Activated gamma-delta T cell treated with Interleukin-2 at 50 U/mL for 16 hours (primary cell): ENCODE results near the gene FCN3.
"Not testable (repeated sequence)": the region's sequence is repeated elsewhere in the genome, so short reads cannot be mapped to it uniquely, and the experiment has no call there.

ENCODE experiments used
- DNase-seq: peaks from one replicate; pipeline ENCODE4 v3.0.0-alpha.2; 2020

FCN3 gene

GRCh38 chr1:27399251-27400025 is 24.8 kb upstream of the FCN3 start:
- DNase-seq: no peak

GRCh38 chr1:27398405-27399149 is 24.0 kb upstream of the FCN3 start:
- no peak for DNase-seq

- DNase-seq: no peak
These were observed 23.1 kb upstream of the FCN3 start for GRCh38 chr1:27397749-27398148.

DNA sequence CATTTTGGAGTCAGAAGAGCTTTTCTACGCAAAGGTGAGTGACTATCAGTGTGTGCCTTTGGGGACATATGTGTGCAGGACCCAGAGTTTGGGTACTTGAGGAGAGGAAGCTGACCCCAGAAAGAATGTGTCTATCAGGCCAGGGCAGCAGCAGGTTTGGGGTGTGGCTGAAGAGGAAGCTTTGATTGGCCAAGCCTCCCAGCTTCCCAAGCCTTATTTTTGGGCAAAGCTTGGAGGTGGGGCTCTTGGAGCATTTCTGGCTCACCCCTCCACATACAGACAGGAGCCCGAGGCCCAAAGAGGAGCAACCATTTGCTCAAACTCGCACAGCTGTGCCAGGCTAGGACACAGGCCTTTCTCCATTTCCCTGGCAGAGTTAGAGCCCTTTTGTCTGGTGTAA is 22.5 kb upstream of the FCN3 start:
- DNase-seq: no peak

- peak; percentile 75 for DNase-seq
These were observed 21.0 kb upstream of the FCN3 start for GRCh38 chr1:27395441-27396195.

DNA sequence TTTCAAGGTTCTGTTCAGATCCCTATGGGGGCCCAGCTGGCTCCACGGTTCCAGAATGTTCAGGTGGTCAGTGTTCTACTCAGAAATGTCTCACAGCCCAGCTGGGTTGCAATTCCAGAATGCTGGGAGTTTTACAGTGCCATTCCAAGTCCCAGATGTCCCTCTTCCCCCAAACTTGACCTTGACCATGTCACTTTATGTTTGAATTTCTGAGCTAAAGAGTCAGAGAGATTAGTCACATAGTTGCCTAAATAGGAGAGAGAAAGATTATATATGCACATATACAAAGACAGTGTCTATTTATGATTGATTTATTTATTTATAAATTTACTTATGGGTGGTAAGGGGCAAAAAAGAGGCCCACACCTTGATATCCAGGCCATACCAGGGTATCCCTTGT is 20.3 kb upstream of the FCN3 start:
- no peak for DNase-seq

DNA sequence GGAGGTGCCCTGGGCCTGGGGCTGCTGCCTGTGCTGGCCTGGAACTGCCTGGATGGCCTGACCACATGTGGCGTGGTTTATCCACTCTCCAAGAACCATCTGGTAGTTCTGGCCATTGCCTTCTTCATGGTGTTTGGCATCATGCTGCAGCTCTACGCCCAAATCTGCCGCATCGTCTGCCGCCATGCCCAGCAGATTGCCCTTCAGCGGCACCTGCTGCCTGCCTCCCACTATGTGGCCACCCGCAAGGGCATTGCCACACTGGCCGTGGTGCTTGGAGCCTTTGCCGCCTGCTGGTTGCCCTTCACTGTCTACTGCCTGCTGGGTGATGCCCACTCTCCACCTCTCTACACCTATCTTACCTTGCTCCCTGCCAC is 19.6 kb upstream of the FCN3 start:
- DNase-seq: no peak

DNA sequence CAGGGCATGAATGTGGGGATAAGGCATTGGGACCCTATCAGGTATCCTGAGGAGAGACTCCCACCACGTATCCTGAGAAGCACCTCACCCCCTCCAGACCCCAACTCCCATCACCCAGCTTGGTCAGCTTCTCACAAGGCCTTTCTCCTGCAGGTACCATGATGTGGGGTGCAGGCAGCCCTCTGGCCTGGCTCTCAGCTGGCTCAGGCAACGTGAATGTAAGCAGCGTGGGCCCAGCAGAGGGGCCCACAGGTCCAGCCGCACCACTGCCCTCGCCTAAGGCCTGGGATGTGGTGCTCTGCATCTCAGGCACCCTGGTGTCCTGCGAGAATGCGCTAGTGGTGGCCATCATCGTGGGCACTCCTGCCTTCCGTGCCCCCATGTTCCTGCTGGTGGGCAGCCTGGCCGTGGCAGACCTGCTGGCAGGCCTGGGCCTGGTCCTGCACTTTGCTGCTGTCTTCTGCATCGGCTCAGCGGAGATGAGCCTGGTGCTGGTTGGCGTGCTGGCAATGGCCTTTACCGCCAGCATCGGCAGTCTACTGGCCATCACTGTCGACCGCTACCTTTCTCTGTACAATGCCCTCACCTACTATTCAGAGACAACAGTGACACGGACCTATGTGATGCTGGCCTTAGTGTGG is 19.1 kb upstream of the FCN3 start:
- no peak for DNase-seq

- no peak for DNase-seq
These were observed 18.4 kb upstream of the FCN3 start for GRCh38 chr1:27392778-27393635.

DNA sequence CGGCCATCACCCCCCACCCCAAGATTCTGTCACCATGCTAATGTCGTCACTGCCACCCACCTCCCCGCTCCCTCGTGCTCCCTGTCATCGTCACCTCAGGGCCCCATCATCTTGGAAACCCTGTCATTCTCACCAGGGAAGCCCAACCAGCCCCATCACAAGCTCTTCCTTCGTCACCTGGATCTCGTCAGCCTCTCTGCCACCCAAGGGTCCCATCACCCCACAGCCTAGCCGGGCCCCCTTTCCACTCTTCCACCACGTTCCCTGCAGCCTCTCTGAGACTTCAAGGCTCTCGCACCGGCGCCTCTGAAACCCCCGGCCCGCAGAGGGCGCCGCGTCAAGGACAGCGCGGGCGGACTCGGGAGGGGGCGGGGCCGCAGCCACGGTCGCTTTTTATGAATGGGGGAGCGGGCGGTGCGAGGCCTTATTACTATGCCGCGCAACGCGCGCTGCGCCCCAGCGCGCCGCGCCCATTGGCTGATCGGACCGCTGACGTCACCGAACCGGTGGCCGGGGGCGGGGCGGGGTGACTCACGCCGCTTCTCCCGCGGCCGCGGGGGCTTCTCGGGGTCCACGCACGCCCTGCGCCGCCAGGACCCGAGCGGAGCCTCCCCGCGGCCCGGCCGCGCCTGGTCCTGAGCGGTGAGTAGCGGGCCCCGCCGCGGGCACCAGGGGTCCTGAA is 17.6 kb upstream of the FCN3 start, which contains the start of gene GPR3:
GPR3 (plus strand) TSS at position 527 of the 682 bp plus-strand sequence. CDS start 1,177 bp downstream, outside the sequence.
- DNase-seq: peak; percentile 91

GRCh38 chr1:27391511-27392095 is 17.0 kb upstream of the FCN3 start:
- no peak for DNase-seq

DNA sequence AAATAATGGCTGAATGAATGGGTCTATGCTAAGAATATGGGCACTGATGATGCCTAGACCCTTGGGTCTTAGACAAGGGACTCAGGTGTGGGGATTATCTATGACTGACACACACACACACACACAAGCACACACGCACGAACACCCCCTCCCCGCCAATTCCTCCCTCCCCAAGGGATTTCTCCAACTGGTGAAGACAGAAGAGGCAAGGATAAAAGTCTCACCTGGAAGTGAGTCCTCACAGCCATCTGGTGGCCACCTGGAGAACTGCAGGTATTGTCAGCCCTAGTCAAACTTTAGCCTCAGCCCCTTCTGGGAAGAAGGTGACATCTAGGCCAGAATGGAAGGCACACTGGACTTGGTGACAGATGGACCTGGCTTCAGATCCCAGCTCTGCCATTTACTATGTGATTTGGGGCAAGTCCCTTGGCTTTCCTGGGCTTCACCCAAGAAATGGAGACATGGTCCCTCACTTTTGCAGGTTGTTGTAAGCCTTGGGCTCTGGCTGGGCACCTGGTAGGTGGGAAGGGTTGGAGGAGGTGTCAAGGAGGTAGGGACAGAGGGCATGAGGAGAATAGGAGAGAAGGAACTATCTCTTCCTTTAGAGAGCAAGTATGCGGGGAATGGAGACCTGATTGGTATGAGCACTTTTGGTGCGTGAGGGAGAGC is 13.8 kb upstream of the FCN3 start:
- DNase-seq: peak; percentile 76

DNA sequence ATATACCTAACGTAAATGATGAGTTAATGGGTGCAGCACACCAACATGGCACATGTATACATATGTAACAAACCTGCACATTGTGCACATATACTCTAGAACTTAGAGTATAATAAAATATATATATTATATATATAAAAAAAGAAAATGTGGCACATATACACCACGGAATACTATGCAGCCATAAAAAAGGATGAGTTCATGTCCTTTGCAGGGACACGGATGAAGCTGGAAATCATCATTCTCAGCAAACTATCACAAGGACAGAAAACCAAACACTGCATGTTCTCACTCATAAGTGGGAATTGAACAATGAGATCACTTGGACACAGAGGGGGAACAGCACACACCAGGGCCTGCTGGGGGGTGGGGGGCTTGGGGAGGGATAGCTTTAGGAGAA is 10.2 kb upstream of the FCN3 start:
- not testable (repeated sequence) for DNase-seq

GRCh38 chr1:27383661-27384060 is 9.0 kb upstream of the FCN3 start:
- DNase-seq: no peak

GRCh38 chr1:27383039-27383605 is 8.5 kb upstream of the FCN3 start, which contains the start of gene CD164L2:
Gene CD164L2, minus strand, starts transcription at chr1:27383333. Its CDS starts 94 bp downstream, at chr1:27383239.
- no peak for DNase-seq

- no peak for DNase-seq
These were observed 7.5 kb upstream of the FCN3 start for GRCh38 chr1:27381969-27382762.

DNA sequence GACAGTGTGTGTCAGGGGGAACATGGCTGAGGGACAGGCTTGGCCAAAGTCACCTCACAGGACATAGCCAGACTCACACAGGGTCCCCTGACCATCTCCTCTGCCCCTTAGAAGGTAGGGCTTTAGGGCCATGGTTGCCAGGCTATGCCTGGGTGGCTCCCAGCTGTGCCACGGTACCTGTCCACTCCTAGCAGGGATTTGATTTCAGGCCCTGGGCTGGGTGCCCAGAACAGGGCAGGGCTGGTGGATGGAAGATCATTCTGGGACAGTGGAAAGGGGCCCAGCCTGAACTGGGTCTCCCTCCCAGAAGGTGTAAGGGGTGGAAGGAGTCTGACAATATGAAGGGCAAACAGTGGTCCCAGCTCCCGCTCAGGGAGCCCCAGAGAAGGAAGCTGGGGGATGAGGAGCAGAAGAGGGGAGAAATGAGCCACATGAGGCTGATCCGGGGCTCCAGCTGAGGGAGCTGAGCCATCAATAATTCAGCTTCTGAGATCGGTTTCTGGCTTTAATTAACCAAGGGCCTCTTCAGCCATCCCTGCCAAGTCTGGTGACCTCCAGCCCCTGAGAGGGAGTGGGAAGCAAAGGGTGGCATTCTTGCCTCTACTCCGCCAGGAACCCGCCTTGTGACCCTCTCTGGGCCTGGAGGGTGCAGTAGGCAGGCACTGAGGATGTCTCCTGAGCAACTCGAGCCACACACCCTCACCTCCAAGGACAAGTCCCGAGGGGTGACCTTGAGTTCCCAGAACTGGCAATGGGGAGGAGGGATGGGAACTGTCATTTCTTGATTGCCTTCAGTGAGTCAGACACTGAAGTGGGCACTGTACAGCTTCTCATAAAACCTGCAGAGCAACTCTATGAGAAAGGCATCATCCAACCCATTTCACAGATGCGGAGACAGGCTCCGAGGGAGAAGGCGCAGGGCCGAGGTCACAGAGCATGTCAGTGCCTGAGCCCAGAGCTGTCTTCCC is 6.4 kb upstream of the FCN3 start:
- no peak for DNase-seq

GRCh38 chr1:27380224-27380623 is 5.6 kb upstream of the FCN3 start:
- DNase-seq: no peak
